ENCODE data around the gene SEMA3B.

GRCh38 chr3:50271314-50271936 lies 2.5 kb downstream of the SEMA3B start:
- TF ChIP-seq, protein P1, sequence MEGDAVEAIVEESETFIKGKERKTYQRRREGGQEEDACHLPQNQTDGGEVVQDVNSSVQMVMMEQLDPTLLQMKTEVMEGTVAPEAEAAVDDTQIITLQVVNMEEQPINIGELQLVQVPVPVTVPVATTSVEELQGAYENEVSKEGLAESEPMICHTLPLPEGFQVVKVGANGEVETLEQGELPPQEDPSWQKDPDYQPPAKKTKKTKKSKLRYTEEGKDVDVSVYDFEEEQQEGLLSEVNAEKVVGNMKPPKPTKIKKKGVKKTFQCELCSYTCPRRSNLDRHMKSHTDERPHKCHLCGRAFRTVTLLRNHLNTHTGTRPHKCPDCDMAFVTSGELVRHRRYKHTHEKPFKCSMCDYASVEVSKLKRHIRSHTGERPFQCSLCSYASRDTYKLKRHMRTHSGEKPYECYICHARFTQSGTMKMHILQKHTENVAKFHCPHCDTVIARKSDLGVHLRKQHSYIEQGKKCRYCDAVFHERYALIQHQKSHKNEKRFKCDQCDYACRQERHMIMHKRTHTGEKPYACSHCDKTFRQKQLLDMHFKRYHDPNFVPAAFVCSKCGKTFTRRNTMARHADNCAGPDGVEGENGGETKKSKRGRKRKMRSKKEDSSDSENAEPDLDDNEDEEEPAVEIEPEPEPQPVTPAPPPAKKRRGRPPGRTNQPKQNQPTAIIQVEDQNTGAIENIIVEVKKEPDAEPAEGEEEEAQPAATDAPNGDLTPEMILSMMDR (IDR thresholded peaks at IDR 0.05; ENCODE audit: low read depth, low read length, poor library complexity, severe bottlenecking) = no peak
- no peak for TF ChIP-seq EZH2phosphoT487 (IDR thresholded peaks at IDR 0.05; ENCODE audit: borderline replicate concordance, low read length)
